CD4-positive, alpha-beta T cell treated with Interleukin-4 for 1 hour (primary cell): ENCODE data around the gene CCL16.
A peak's percentile ranks its signal among the peaks of the same experiment; 100 is the strongest.
"Not testable (repeated sequence)": the region's sequence is repeated elsewhere in the genome, so short reads cannot be mapped to it uniquely, and the experiment has no call there.

Experiments
- DNase-seq, 2 donors: peaks; one replicate each; pipeline ENCODE4 v3.0.0-alpha.2; 2020 to 2022

Gene CCL16, protein sequence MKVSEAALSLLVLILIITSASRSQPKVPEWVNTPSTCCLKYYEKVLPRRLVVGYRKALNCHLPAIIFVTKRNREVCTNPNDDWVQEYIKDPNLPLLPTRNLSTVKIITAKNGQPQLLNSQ

DNA sequence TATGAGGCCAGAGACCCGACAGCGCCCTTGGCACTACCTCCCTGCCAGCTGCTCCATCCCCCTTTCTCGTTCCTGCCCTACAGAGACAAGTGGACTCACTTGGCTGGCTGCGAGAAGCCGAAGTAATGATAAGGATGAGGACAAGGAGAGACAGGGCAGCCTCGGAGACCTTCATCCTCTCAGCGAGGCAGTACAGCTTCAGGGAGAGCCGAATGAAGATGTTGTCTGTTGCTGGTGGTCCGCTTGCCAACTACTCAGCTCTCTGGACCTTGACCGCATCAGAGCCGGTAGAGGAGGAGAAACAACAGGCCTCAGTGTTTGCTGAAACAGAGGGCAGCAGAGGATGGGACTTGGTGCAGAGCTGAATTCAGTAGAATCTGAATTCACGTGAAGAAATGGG, at the start of gene CCL16:
CCL16 (minus strand) TSS at position 252 of the 400 bp plus-strand sequence; CDS start at position 175, 77 bp downstream.
- no peak for DNase-seq

DNA sequence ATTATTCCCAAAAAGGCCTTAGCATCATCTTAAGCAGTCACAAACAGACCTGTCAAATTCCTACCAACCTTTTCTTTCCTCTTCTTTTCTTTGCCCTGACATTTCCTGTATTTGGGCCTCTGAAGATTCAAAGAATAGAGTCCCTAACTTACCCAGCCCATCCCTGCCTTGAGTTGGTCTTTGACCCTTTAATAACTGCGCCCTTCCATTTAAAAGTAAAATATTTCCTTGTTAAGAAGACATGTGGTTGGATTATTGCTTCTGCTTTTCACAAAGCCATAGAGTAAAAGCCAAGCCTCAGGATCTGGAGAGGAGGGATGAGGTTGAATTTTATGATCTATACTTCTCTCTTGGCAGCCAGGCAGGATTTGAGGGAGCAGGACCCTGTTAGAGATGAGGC, 49.7 kb upstream of the CCL16 start:
- no peak for DNase-seq

DNA sequence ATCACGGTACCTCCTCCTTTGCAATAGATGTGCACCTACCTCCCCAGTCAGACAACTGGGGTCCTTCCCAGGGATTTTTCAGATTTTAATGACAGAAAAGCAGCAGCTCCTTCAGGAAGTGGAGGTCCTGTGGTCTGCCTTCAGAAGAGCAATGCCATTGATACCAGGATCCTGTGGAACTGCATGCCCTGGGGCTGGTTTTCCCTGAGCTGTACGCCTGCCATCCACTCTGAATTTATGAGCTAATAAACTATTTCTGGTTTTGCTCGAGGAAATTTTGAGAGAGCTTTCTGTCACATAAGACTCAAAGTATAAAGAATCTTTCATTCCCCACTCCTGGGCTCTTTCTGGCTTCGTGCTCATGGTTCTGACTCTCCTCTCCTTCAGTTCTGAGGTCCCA, 46.5 kb upstream of the CCL16 start:
- DNase-seq = no peak

DNA sequence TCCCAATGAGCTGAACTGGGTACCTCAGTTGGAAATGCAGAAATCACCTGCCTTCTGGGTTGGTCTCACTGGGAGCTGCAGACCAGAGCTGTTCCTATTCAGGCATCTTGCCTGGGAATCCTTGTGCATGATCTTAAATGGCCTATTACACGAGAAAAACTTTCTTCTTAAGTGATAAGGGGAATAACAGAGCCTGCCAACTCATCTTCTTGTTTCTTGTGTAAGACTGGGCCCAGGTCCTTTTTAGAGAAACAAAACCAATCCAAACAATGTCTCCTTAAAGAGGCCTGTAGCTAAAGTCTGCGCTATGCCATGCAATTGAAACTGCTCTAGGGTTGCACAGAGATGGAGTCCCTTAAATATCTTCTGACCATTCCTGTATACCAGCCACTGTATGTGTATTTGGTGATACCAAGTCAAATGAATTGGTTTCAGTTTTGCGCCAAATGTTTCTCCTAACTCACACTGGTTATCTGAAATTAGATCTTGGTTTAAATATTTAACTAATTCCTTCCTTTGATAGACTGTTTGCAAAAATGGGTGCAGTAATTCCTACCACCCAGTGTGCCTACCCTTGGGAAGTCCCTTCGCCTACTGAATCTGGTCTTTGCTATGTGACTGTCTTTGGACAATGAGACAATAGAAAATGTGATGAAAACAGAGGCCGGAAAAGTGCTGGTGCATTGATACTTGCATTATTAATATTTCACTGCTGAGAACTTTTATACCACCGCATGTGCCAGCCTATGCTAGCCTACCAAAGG, 43.0 kb upstream of the CCL16 start:
- DNase-seq = no peak

DNA sequence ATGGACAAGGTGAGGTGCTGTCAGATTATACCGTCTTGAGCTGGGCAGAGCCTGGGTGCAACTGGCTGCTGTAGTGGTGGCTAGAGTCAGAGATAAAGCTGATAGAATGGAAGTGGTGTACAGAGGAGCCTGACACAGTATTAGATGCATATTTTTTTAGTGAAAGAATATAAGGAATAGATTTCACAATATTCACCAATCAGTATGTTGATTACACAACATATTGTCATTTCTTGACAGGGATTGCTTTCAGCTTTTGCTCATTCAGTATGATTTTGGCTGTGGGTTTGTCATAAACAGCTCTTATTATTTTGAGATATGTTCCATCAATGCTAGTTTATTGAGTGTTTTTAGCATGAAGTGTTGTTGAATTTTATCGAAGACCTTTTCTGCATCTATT, 38.1 kb upstream of the CCL16 start:
- no peak for DNase-seq

DNA sequence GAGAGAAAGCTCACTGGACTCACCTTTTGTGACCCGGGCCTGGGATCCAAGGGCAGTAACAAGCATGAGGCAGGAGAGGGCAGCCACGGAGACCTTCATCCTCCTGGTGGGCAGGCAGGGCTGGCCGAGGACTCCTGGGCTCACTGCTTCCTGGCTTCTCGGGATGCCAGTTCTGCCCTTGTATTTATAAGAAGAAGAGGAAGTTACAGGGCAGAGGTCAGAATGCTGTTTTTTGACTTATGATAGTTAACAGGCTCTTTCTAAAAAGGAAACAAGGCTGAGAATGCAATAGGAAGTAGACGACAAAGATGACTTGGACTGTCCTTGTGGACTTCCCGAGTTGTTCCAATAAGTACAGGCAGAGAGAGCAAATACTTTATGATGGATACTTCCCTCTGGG, 36.5 kb upstream of the CCL16 start, which contains the start of gene CCL23:
CCL23 (minus strand) TSS at position 174 of the 400 bp plus-strand sequence; CDS start at position 99, 75 bp downstream.
- no peak for DNase-seq

DNA sequence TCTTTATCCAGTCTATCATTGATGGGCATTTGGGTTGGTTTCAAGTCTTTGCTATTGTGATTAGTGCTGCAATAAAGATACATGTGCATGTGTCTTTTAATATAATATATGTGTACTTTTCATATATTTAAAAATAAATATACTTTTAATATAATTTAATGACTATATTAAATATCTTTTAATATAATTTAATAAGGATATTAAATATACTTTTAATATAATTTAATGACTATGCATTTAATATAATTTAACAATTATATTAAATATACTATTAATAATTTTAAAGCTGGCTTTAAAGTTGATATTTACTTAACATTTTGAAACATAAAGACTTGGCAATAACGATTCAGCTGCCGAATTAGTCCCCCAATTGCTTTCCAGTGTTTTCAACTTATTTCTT, 35.3 kb upstream of the CCL16 start:
- no peak for DNase-seq

DNA sequence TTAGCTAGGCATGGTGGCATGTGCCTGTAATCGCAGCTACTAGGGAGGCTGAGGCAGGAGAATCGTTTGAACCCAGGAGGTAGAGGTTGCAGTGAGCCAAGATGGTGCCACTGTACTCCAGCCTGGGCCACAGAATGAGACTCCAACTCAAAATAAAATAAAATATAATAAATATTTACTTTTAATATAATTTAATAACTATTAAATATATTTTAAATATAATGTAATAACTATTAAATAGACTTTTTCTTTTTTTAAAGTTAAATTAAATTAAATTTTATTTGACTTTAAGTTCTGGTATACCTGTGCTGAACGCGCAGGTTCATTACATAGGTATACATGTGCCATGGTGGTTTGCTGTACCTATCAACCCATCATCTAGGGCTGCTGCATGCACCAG, 34.6 kb upstream of the CCL16 start:
- not testable (repeated sequence) for DNase-seq

DNA sequence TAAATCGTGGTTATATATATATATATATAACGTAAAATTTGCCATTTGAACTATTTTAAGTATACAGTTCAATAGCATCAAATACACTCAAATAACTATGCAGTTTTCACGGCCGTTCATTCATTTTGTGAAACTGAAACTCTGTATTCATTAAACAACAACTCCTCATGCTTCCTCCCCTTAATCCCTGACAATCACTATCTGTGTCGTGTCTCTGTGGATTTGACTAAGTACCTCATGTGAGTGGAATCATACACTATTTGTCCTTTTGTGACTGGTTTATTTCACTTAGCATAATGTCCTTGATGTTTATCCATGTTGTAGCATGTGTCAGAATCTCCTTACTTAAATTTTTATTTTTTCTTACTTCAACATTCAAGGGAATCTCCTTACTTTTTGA, 33.6 kb upstream of the CCL16 start:
- no peak for DNase-seq

DNA sequence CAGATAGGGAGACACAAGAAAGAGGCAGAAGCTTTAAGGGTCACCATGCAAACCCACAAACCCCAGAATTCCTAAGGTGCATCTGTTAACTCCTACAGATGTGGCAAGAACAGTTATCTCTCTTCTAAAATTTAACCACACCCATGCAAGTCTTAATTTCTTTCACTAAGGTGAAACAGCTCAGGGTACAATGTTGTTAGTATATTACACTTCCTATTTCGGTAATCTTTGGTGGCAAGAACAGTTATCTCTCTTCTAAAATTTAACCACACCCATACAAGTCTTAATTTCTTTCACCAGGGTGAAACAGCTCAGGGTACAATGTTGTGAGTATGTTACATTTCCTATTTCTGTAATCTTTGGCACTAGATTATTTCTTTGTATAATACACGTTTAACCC, 29.9 kb upstream of the CCL16 start:
- no peak for DNase-seq

DNA sequence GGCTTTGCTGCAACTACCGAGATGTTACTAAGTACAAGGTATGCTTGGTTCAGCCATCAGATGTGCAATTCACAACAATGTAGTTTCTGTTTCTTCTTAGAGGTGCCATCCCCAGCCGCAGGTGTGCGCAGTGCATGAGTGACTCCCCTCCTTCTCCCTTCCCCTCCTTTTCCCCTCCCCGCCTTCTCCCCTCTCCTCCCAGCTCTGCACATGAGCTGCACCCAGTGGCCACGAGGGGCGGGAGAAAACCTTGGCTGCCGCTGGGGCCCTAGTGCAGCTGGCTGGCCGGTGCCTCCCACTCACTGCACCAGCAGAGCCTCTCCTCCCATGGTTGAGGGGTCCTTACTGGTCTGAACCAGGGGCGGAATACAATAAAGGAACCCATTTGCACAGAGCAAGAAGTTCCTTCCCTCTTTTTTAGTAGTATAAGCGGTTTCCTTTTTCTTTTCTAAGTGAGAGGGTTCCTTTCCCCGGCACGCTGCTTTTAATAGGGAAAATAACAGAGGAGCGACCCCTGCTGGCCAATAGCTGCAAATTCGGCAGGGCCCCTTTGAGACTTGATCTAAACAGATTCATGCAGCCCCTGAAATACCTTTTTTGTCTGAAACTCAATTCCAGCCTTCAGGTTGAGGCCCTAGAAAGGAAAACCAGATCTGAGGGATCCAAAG, 27.8 kb upstream of the CCL16 start:
- DNase-seq = peak in 1 of 2 donors; percentile 15

DNA sequence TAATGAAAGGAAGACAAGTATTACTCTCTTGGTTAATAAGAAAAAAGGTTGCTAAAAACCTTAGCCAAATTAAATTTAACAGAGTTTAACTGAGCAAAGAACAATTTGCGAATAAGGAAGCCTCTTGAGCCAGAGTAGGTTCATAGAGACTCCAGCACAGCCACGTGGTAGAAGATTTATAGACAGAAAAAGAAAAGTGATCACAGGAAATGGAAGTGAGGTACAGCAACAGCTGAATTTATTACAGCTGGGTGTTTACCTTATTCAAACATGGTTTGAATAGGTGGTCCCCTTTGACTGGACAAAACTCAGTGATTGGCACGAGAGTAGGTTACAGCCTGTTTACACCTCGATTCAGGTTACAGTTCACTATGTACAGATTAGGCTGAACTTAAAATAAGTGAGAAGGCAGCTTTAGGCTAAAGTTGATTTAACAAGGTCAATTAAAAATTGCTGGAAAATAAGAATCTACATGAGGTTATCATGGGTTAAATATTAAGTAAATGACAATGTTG, 23.4 kb upstream of the CCL16 start:
- no peak for DNase-seq

DNA sequence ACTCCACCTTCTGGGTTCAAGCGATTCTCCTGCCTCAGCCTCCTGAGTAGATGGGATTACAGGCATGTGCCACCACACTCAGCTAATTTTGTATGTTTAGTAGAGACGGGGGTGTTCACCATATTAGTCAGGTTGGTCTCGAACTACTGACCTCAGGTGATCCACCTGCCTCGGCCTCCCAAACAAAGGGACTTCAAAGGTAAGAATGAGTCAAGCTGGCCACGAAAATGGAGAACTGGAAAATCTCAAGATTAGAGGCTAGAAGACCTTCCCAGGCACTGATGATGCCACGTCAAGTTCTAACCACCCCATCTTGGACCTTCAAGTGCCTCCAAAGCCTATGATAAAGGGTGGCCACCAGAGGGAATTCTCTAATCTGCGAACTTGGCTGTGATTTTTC, 21.3 kb upstream of the CCL16 start:
- no peak for DNase-seq

DNA sequence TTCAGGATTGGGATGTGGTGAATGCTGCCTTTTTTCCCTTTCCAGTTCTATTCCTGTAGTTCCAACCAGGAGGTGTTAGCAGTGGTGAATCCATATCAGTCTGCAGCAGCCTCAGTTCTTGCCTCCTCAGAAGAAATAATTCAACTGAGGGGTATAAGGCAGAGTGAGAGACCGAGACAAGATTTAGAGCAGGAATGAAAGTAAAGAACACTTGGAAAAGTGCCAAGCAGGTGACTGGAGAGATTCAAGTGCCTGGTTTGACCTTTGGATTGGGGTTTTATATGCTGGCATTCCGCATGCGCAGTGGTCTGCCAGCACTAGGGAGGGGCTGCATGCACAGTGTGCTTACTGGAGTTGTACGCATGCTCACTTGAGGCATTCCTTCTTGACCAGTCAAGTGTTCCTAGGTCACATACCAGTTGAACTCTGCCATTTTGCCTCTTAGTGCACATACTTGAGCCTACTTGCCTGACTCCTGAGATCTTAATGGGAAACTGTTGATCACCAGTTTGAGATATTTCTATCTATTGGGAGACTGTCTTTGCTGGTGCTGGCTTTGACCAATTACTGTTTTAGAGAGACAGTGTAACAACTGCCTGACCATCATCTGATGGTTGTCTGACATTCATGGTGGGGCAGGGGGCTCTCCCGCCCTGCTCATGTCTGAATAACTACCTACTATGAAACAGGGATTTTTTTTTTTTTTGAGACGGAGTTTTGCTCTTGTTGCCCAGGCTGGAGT, 20.7 kb upstream of the CCL16 start:
- no peak for DNase-seq

DNA sequence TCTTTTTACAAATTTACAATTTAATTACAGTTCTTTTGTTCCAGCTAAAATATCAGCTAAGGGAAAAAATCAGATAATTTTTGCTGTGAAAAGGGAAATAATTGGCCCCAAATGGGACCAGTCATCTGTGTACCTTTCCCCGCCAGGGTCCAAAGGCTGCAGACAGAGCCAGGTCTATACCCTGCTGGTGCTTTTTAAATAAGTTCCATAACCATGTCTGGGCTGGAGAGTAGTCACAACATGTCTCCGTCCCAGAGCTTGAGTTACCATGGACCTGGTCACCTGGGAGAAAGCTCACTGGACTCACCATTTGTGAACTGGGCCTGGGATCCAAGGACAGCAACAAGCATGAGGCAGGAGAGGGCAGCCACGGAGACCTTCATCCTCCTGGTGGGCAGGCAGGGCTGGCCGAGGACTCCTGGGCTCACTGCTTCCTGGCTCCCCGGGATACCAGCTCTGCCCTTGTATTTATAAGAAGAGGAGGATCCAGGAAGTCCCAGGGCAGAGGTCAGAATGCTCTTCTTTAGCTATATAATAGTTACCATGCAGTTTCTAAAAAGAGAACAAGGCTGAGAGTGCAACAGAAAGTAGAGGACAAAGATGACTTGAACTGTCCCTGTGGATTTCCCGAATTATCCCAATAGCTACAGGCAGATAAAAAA, 19.9 kb upstream of the CCL16 start, which contains the start of gene CCL15:
CCL15 (minus strand) TSS at position 444 of the 662 bp plus-strand sequence; CDS start at position 383, 61 bp downstream.
- no peak for DNase-seq

DNA sequence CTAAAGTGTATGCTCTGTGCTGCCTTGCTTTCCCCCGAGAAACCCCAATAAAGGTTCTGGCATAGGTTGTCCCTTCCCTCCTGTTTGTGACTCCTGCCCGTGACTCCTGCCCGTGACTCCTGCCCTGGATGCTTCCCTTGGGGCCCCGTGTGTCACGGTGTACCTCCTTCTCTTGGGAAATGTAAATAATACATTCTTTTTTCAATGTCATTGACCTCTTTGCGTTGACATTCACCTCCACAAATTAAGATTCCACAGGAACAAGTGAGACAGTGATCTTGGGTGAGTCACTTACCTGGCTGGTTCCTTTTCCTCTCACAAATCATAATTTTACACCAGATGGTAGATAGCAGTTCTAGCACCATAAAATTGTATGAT, 19.4 kb upstream of the CCL16 start:
- DNase-seq = no peak

DNA sequence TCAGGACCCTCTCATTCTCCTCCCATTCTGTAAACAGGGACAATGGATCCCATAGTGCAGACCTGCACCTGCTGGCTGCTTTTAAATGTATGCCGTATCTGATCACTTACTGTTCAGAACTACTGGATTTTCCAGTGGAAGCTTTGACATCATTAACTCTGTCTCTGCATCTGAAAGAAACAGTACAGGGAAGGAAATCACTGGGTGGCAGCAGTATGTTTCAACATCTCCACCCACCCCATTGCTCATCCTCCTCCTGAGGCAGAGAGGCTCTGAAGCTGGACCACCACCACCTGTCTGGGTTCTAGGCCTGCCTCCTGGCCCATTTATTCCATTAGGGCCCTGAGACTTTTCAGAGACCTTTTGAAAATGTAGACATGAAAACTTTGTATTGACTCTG, 17.5 kb upstream of the CCL16 start:
- DNase-seq = no peak

DNA sequence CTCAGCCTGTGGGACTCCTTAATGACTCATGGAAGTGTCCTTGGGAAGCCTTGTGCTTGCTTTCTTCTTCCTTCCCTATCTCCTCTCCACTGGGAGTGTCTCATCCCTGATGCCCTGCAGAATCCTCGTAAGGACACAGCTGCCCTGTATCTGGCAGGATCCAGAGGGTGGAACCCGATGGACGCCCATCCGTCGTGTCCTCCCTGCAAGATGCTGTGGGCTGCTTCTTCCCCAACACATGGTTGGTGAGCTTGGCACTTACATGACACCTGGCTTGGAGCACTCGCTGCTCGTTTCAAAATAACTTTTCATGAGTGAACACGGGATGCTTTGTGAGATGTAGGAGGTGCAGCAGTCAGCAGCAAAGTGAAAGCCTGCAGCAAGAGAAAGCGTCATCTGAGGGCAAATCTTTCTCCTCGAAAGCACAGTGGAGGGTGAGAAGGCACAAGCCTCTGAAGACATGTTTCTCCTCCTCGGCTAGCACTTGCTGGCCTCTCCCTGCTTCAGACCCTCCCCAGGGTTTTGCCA, 16.8 kb upstream of the CCL16 start:
- DNase-seq = no peak

DNA sequence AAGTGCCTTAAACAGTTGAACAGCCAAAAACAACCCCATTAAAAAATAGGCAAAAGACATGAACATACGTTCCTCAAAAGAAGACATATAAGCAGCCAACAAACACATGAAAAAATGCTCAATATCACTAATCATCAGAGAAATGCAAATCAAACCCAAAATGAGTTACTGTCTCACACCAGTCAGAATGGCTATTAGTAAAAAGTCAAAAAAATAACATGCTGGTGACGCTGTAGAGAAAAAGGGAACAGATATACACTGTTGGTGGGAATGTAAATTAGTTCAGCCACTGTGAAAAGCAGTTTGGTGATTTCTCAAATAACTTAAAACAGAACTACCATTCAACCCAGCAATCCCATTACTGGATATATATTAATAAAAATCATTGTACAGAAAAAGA, 14.0 kb upstream of the CCL16 start:
- not testable (repeated sequence) for DNase-seq

DNA sequence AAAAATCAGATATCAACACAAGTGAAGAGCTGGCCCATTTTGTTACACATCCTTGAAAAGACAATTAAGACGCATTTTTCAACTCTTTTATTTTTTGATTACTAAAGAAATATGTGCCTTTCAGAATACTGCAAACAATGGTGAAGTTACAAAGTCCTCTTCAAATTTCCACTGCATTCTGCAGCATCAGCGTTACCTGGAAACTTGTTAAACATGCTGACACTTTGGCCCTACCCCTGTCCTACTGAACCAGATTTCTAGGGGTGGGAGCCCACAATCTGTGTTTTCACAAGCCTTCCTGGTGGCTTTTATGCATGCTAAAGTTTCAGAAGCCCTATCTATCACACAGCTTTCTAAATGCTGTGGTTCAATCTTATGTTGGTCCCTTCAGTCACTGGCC, 9.8 kb upstream of the CCL16 start:
- no peak for DNase-seq

DNA sequence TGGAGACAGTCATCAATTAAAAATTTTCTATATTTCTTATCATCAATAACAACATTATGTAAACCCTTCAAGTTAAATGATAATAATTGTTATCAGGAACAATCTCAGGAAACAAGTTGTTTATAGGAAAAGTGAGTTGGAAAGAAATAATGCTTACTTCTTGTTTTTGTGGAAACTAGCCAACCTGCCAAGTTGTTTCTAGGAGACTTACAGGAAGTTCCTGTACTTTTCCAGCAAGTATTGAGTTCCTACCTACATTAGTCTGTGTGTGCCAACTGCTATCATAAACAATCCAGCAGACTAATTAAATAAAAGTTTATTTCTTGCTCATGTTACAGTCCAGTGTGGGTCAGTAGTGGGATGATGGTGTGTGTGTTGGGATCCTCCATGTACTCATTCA, 6.9 kb upstream of the CCL16 start:
- no peak for DNase-seq

DNA sequence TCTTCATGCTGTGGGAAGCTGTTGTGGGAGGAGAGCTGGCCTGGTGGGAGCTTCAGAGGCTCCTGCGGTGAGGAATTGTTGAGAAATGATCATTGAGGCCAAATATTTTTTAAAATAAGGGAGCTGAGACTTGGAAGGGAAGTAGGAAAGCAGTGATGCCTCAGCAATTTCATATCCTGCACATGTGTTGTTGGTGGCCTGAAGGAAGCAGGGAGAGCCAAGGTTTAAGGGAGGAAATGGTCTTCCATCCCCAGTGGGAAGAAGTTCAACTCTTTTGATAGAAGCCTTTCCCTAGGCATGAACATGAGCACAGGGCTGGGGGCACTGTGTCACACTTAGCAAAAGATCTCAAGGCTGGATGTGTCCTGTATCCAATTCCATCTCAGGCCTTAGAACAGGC, 5.3 kb upstream of the CCL16 start, which contains the start of gene CCL14:
CCL14 (minus strand) TSS at position 87 of the 400 bp plus-strand sequence; CDS start at position 7, 80 bp downstream.
- no peak for DNase-seq
